ENCODE measurements around the gene DNAI2.
"Not testable (repeated sequence)": the region's sequence is repeated elsewhere in the genome, so short reads cannot be mapped to it uniquely, and the experiment has no call there.

DNAI2 gene

GRCh38 chr17:74245145-74245831 is 28.7 kb upstream of the DNAI2 start:
- no peak for DNase-seq (ENCODE audit: low spot score)

GRCh38 chr17:74245871-74246270 is 28.2 kb upstream of the DNAI2 start:
- DNase-seq (ENCODE audit: low spot score) = no peak

- DNase-seq (ENCODE audit: low spot score) = no peak
Measured at GRCh38 chr17:74249590-74250270, 24.3 kb upstream of the DNAI2 start.

GRCh38 chr17:74250324-74250995 is 23.6 kb upstream of the DNAI2 start:
- no peak for DNase-seq (ENCODE audit: low spot score)

- no peak for DNase-seq (ENCODE audit: low spot score)
Measured at GRCh38 chr17:74251051-74251450, 23.0 kb upstream of the DNAI2 start.

GRCh38 chr17:74251569-74251968 is 22.5 kb upstream of the DNAI2 start:
- no peak for DNase-seq (ENCODE audit: low spot score)

GRCh38 chr17:74252211-74252610 is 21.8 kb upstream of the DNAI2 start:
- DNase-seq (ENCODE audit: low spot score) = no peak

GRCh38 chr17:74253036-74253435 is 21.0 kb upstream of the DNAI2 start:
- DNase-seq (ENCODE audit: low spot score) = no peak

GRCh38 chr17:74257311-74257710 is 16.7 kb upstream of the DNAI2 start:
- no peak for DNase-seq (ENCODE audit: low spot score)

- DNase-seq (ENCODE audit: low spot score) = no peak
Measured at GRCh38 chr17:74259667-74260524, 14.1 kb upstream of the DNAI2 start.

- DNase-seq (ENCODE audit: low spot score) = no peak
Measured at GRCh38 chr17:74260525-74260850, 13.5 kb upstream of the DNAI2 start.

- no peak for DNase-seq (ENCODE audit: low spot score)
Measured at GRCh38 chr17:74262601-74263000, 11.4 kb upstream of the DNAI2 start.

GRCh38 chr17:74267054-74267453 is 7.0 kb upstream of the DNAI2 start:
- DNase-seq (ENCODE audit: low spot score) = not testable (repeated sequence)

GRCh38 chr17:74267579-74267978 is 6.5 kb upstream of the DNAI2 start:
- DNase-seq (ENCODE audit: low spot score) = no peak

- no peak for DNase-seq (ENCODE audit: low spot score)
Measured at GRCh38 chr17:74267987-74268499, 6.0 kb upstream of the DNAI2 start.

- no peak for DNase-seq (ENCODE audit: low spot score)
Measured at GRCh38 chr17:74268558-74268957, 5.5 kb upstream of the DNAI2 start.

GRCh38 chr17:74270333-74270732 is 3.7 kb upstream of the DNAI2 start:
- no peak for DNase-seq (ENCODE audit: low spot score)

- DNase-seq (ENCODE audit: low spot score) = no peak
Measured at GRCh38 chr17:74271281-74271680, 2.8 kb upstream of the DNAI2 start.

- DNase-seq (ENCODE audit: low spot score) = no peak
Measured at GRCh38 chr17:74271901-74272561, 2.0 kb upstream of the DNAI2 start.

- no peak for DNase-seq (ENCODE audit: low spot score)
Measured at GRCh38 chr17:74272731-74273201, 1.3 kb upstream of the DNAI2 start.

- DNase-seq (ENCODE audit: low spot score) = no peak
Measured at GRCh38 chr17:74274709-74275340, 791 bp downstream of the DNAI2 start.

All from RKO (cell line).